Pancreas (tissue), 10 donors: Measurements from ENCODE around the gene SRGAP2B. TPM values are rescaled to one million over a fixed set of nuclear protein-coding genes. Genes with fewer than 3 reads are reported as not detected.
"Not testable (repeated sequence)": the region's sequence is repeated elsewhere in the genome, so short reads cannot be mapped to it uniquely, and the experiment has no call there.

Source experiments
- ATAC-seq, 4 donors: fragments of 200-7000 bp; cut with Tn5 transposase; one replicate each; pipeline versions ENCODE4 v1.8.0 to v1.9.1; 2020; ENCODE audit warnings: mild to moderate bottlenecking in 4 of 4, moderate library complexity in 4 of 4
- DNase-seq, 6 donors: peaks; one replicate each; pipeline ENCODE4 v3.0.0-alpha.2; 2020
- FAIRE-seq: peaks from 2 replicates; lab custom pipeline; 2012; peaks lifted over from hg19 to GRCh38; lab: Jason Lieb, UNC
- H3K27ac ChIP-seq, 4 donors: fragments of 200-600 bp; sonication (generic); 1 replicate in 3 of 4; 2 replicates in 1 of 4; pipeline versions ENCODE4 v1.5.0 to v1.8.0; 2020
- H3K27me3 ChIP-seq, 4 donors: fragments of 200-600 bp; one replicate each; pipeline ENCODE4 v1.8.0; 2021
- H3K36me3 ChIP-seq, 3 donors: fragments of 200-600 bp; sonication (generic) in 1 of 3; one replicate each; pipeline versions ENCODE4 v1.5.0 to v1.8.0; 2020 to 2021
- H3K4me1 ChIP-seq, 3 donors: fragments of 200-600 bp; one replicate each; pipeline ENCODE4 v1.8.0; 2021
- H3K4me3 ChIP-seq, 4 donors: fragments of 200-600 bp; sonication (generic) in 2 of 4; one replicate each; pipeline versions ENCODE4 v1.5.0 to v1.8.0; 2020 to 2021
- H3K9me3 ChIP-seq, 4 donors: fragments of 200-600 bp; one replicate each; pipeline ENCODE4 v1.8.0; 2021
- WGBS, 2 donors: extraction: QIAGEN DNeasy Blood & Tissue Kit; methylation state at CpG; one replicate each; pipeline ENCODE4 v1.1.7; 2013; 5-methylcytosine and 5-hydroxymethylcytosine counted together
- intact Hi-C, 3 donors: fragments of 100-400 bp; cut with DNase I; formaldehyde crosslinking; loops; one replicate each; pipeline versions ENCODE4 v1.11.1 to v1.14.2; 2022
- polyA plus RNA-seq, 2 donors: library from polyadenylated mRNA; stranded (reverse); fragments of 200-250 nt; gene quantifications; one replicate each; pipeline ENCODE4 v1.2.3, GENCODE V29; 2013
- total RNA-seq, 6 donors: library from RNA; stranded (reverse); fragmentation: NEBNext Ultra II Directional in 4 of 6; extraction: Animal tissue kit (Norgen Biotek cat#: 25700) in 4 of 6; gene quantifications; one replicate each; pipeline versions ENCODE4 v1.2.1 to v1.2.4, GENCODE V29; 2021 to 2023
- donor health status: healthy with polysubstance abuse.
- donor health status: DM: no; HTN: no; CAD: no; lungs with moderate emphysema.
- donor health status: DM: no; HTN: no; CAD: no.
- donor health status: control.
- donor health status: control.
- donor health status: Bipolar disorder and iron deficiency.
- donor health status: DM: yes; HTN: yes; CAD: no.
- donor health status: DM: no; HTN: no; CAD: no.
- donor health status: DM: no; HTN: no; CAD: no.
- donor health status: DM: yes; HTN: yes; CAD: no.

The SRGAP2B gene
- total and polyA plus RNA-seq, 8 donors = 2.2 to 13.0 (median 4.6) TPM

GRCh38 chr1:145021749-145022148, 73.4 kb downstream of the SRGAP2B start:
- intact Hi-C loops, FAIRE-seq, ATAC-seq, H3K4me1 ChIP-seq, H3K27ac ChIP-seq, H3K27me3 ChIP-seq, H3K36me3 ChIP-seq, H3K4me3 ChIP-seq, H3K9me3 ChIP-seq, DNase-seq: not testable (repeated sequence)
- 83 to 92% methylated on average over 3 of the region's 4 CpGs for WGBS, 2 donors

GRCh38 chr1:145019709-145020108, 75.4 kb downstream of the SRGAP2B start:
- WGBS, 2 donors = 50 to 71% methylated on average over 2 of the region's 2 CpGs

GRCh38 chr1:145017725-145018124, 77.4 kb downstream of the SRGAP2B start:
- H3K4me3 ChIP-seq, H3K9me3 ChIP-seq, H3K27ac ChIP-seq, H3K27me3 ChIP-seq, intact Hi-C loops, H3K36me3 ChIP-seq, DNase-seq, FAIRE-seq, H3K4me1 ChIP-seq: not testable (repeated sequence)
- ATAC-seq = peak in 3 of 4 donors; percentile 46 to 79 (median 50)
- 56 to 60% methylated on average over 2 of the region's 2 CpGs for WGBS, 2 donors

More at GRCh38 chr1:145019709-145020108, 75.4 kb downstream of the SRGAP2B start:
- H3K36me3 ChIP-seq, intact Hi-C loops, DNase-seq, H3K9me3 ChIP-seq, ATAC-seq, H3K4me1 ChIP-seq, FAIRE-seq, H3K27me3 ChIP-seq, H3K4me3 ChIP-seq, H3K27ac ChIP-seq: not testable (repeated sequence)

GRCh38 chr1:145016492-145016862, 78.7 kb downstream of the SRGAP2B start:
- H3K4me1 ChIP-seq, H3K9me3 ChIP-seq, H3K27ac ChIP-seq, intact Hi-C loops, H3K36me3 ChIP-seq, DNase-seq, H3K27me3 ChIP-seq, H3K4me3 ChIP-seq, ATAC-seq, FAIRE-seq: not testable (repeated sequence)

DNA sequence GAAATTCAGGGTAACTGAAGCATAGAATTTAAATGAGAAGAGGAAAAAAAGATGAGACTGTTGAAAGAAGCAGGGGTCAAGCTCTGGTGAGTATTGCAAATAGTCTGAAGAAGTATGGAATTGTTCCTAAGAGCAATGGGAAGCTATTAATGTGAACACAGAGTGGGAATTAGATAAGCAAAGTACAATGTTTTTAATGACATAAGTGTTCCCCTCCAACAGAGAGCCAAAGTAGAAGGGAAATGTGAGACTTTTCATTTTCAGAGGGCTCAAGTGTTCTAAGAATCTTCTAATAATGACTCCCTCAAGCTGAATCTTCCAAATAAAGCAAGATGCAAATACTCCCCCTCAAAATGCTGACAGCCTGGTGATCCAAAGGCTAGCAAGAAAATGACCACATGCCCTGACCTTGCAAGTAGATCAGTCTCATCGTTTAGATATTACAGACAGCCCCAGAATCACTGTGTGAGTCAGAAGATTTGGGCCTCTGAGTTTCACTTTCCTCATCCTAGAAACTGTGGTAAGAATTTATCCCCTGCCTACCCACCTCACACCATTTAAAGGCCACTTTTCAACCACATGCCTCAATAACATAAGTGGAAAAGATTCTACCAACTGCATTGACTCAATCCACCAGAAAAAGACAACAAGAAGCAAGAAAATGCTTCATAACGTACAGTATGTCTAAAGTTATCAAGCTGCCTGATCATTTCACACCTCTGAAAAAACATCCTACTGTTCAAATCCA, 79.2 kb downstream of the SRGAP2B start:
- H3K4me3 ChIP-seq, H3K9me3 ChIP-seq, H3K27ac ChIP-seq, FAIRE-seq, H3K36me3 ChIP-seq, intact Hi-C loops, DNase-seq, H3K27me3 ChIP-seq, H3K4me1 ChIP-seq: not testable (repeated sequence)
- WGBS, 2 donors = no CpG with 5 or more reads among the region's 2 CpGs
- peak in 3 of 4 donors; percentile 26 to 80 (median 73) for ATAC-seq

DNA sequence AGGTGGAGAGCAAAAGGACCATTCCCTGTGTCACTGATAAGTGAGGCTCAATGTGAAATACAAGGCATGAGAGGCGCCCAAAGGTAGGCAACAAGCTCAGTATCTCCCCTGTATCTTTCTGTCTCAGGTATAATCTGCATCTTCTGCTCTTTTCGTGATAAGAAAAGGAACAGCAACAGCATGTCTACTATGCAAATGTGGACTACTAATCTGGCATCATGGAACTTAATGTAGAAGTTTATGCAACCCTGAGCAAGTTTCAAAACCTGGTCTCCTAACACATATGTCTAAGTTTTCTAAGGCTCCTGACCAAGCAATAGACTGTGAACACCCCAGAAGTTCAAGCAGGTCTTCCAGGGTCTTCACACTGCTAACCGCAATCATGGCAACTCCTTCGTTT, 81.8 kb downstream of the SRGAP2B start:
- intact Hi-C loops, DNase-seq, H3K27me3 ChIP-seq, H3K36me3 ChIP-seq, FAIRE-seq, ATAC-seq, H3K4me3 ChIP-seq, H3K4me1 ChIP-seq, H3K27ac ChIP-seq, H3K9me3 ChIP-seq: not testable (repeated sequence)
- WGBS, 2 donors = 91 to 94% methylated on average over 3 to 4 of the region's 4 CpGs

GRCh38 chr1:145011811-145012210, 83.3 kb downstream of the SRGAP2B start:
- DNase-seq, H3K9me3 ChIP-seq, H3K36me3 ChIP-seq, H3K27me3 ChIP-seq, ATAC-seq, H3K27ac ChIP-seq, H3K4me3 ChIP-seq, intact Hi-C loops, H3K4me1 ChIP-seq, FAIRE-seq: not testable (repeated sequence)
- 86 to 87% methylated on average over 3 of the region's 4 CpGs for WGBS, 2 donors

GRCh38 chr1:145010580-145010979, 84.5 kb downstream of the SRGAP2B start:
- 68 to 79% methylated on average over 2 of the region's 3 CpGs for WGBS, 2 donors
- H3K4me3 ChIP-seq, H3K27me3 ChIP-seq, FAIRE-seq, H3K4me1 ChIP-seq, ATAC-seq, H3K36me3 ChIP-seq, intact Hi-C loops, H3K27ac ChIP-seq, H3K9me3 ChIP-seq, DNase-seq: not testable (repeated sequence)

DNA sequence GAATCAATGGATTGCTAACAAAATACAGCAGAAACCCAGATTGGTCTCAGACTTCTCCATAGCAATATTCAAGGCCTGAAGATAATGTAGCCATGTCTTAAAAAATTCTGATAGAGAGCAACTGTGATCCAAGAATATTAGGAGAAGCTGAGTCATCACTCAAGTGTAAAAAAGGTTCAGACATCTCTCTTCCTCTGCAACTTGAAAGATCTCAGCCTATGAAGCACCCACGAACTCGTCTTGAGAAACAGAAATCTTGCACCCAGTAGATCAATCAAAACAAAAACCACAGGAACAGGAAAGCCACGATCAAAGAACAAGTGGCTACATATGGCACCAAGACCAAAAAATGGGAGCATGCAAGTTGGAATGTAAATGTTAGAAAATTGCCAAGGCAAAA, 85.2 kb downstream of the SRGAP2B start:
- H3K9me3 ChIP-seq, FAIRE-seq, intact Hi-C loops, H3K27me3 ChIP-seq, H3K36me3 ChIP-seq, DNase-seq, H3K27ac ChIP-seq, H3K4me1 ChIP-seq, H3K4me3 ChIP-seq: not testable (repeated sequence)
- 67% methylated on average over 2 to 3 of the region's 3 CpGs for WGBS, 2 donors
- peak in 1 of 4 donors; percentile 13 for ATAC-seq

DNA sequence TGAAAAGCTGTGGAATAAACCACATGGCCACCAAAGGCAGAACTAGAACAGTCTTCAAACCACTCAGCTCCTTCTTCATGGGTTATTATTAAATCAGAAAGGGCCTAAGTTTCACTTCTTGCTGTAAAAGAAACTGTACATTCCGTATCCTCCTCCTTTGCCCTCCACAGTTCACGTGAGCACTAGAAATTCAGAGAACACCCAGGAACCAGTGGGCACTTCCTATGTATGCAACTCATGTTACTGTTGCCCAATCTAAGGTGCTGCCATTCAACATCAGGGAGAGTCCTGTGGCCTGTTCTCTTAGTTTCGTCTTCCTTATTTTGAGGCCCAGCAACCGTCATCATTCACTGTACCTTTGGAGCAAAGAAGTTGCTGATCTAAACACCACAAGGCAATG, 86.7 kb downstream of the SRGAP2B start:
- intact Hi-C loops, H3K36me3 ChIP-seq, H3K27ac ChIP-seq, H3K4me3 ChIP-seq, H3K27me3 ChIP-seq, H3K9me3 ChIP-seq, H3K4me1 ChIP-seq, FAIRE-seq, DNase-seq: not testable (repeated sequence)
- WGBS, 2 donors = no CpG with 5 or more reads among the region's 4 CpGs
- peak in 3 of 4 donors; percentile 17 to 75 (median 56) for ATAC-seq

GRCh38 chr1:145005142-145005541, 90.0 kb downstream of the SRGAP2B start:
- ATAC-seq, H3K9me3 ChIP-seq, H3K27me3 ChIP-seq, H3K4me3 ChIP-seq, DNase-seq, H3K4me1 ChIP-seq, FAIRE-seq, H3K36me3 ChIP-seq, H3K27ac ChIP-seq, intact Hi-C loops: not testable (repeated sequence)
- WGBS, 2 donors = 17 to 21% methylated on average over 2 of the region's 3 CpGs

GRCh38 chr1:145001381-145001780, 93.7 kb downstream of the SRGAP2B start:
- H3K9me3 ChIP-seq, FAIRE-seq, H3K4me3 ChIP-seq, DNase-seq, H3K36me3 ChIP-seq, ATAC-seq, intact Hi-C loops, H3K27me3 ChIP-seq, H3K4me1 ChIP-seq, H3K27ac ChIP-seq: not testable (repeated sequence)
- WGBS, 2 donors = 85 to 100% methylated on average over 2 to 3 of the region's 3 CpGs
